Omental fat pad (tissue), 4 donors: ENCODE data around the gene SLC35A3. TPM values are rescaled to one million over a fixed set of nuclear protein-coding genes. Genes with fewer than 3 reads are reported as not detected.
"Not testable (repeated sequence)": the region's sequence is repeated elsewhere in the genome, so short reads cannot be mapped to it uniquely, and the experiment has no call there.

Experiments used
- ATAC-seq: fragments of 150-250 bp; one replicate; pipeline ENCODE4 v1.9.1; 2016; ENCODE audit warnings: mild to moderate bottlenecking, moderate library complexity; ENCODE audit not compliant: low FRiP score
- DNase-seq: peaks from one replicate; pipeline ENCODE4 v3.0.0-alpha.2; 2019; ENCODE audit warnings: low spot score
- CTCF ChIP-seq, 3 donors: fragments of 450-650 bp; IDR thresholded peaks; one replicate each; pipeline ENCODE4 v1.5.1; 2016 to 2017; ENCODE audit warnings: antibody characterized with exemption in 3 of 3, mild to moderate bottlenecking in 3 of 3, moderate library complexity in 2 of 3
- total RNA-seq, 4 donors: library from RNA; depleted of rRNA; stranded (reverse); fragments of >200 nt; gene quantifications; one replicate each; pipeline ENCODE4 v1.1.0, GENCODE V29; 2016

Gene SLC35A3
- total RNA-seq, 4 donors from 2014 or later: 16.6 to 30.6 (median 18.3) TPM

- no peak for ATAC-seq
- no peak for TF ChIP-seq CTCF (IDR thresholded peaks at IDR 0.05)
- no peak for DNase-seq
Observed at GRCh38 chr1:99963041-99963795, 6.6 kb upstream of the SLC35A3 start.

GRCh38 chr1:99964806-99965205 is 5.0 kb upstream of the SLC35A3 start:
- ATAC-seq (no peak), DNase-seq (no peak)
- no peak for TF ChIP-seq CTCF (IDR thresholded peaks at IDR 0.05)

GRCh38 chr1:99965646-99966375 is 4.0 kb upstream of the SLC35A3 start:
- no peak for TF ChIP-seq CTCF (IDR thresholded peaks at IDR 0.05)
- DNase-seq (no peak), ATAC-seq (no peak)

- ATAC-seq (no peak), DNase-seq (no peak)
- no peak for TF ChIP-seq CTCF (IDR thresholded peaks at IDR 0.05)
Observed at GRCh38 chr1:99968214-99968613, 1.6 kb upstream of the SLC35A3 start.

- DNase-seq (no peak), ATAC-seq (no peak)
- TF ChIP-seq CTCF (IDR thresholded peaks at IDR 0.05): no peak
Observed at GRCh38 chr1:99969260-99969728, 502 bp upstream of the SLC35A3 start.

- no peak for ATAC-seq
- no peak for DNase-seq
- TF ChIP-seq CTCF (IDR thresholded peaks at IDR 0.05): no peak
Observed at GRCh38 chr1:99970713-99971255, 988 bp downstream of the SLC35A3 start.

GRCh38 chr1:99972066-99972465 is 2.3 kb downstream of the SLC35A3 start:
- DNase-seq, ATAC-seq: not testable (repeated sequence)
